GOT3 (cell line): ENCODE results near the gene ZBTB20.
"Not testable (repeated sequence)": the region's sequence is repeated elsewhere in the genome, so short reads cannot be mapped to it uniquely, and the experiment has no call there.

Source experiments
- DNase-seq: peaks from one replicate; lab custom pipeline; 2025; ENCODE audit warnings: mixed read lengths; lab: John Stamatoyannopoulos, UW

ZBTB20 gene

GRCh38 chr3:115147329-115148141 lies 447 bp upstream of the ZBTB20 start:
- DNase-seq = peak; percentile 93

- DNase-seq = no peak
Observed at GRCh38 chr3:115146032-115146417, 1.1 kb downstream of the ZBTB20 start.

GRCh38 chr3:115141033-115141757 lies 5.9 kb downstream of the ZBTB20 start:
- no peak for DNase-seq

GRCh38 chr3:115139072-115139471 lies 8.0 kb downstream of the ZBTB20 start:
- DNase-seq = no peak

- DNase-seq = no peak
Observed at GRCh38 chr3:115134648-115135347, 12.3 kb downstream of the ZBTB20 start.

GRCh38 chr3:115127208-115127607 lies 19.9 kb downstream of the ZBTB20 start:
- DNase-seq = no peak

- no peak for DNase-seq
Observed at GRCh38 chr3:115120597-115120996, 26.5 kb downstream of the ZBTB20 start.

- no peak for DNase-seq
Observed at GRCh38 chr3:115113367-115113766, 33.7 kb downstream of the ZBTB20 start.

GRCh38 chr3:115111632-115112031 lies 35.5 kb downstream of the ZBTB20 start:
- no peak for DNase-seq

GRCh38 chr3:115110830-115111229 lies 36.3 kb downstream of the ZBTB20 start:
- no peak for DNase-seq

- not testable (repeated sequence) for DNase-seq
Observed at GRCh38 chr3:115110066-115110465, 37.0 kb downstream of the ZBTB20 start.

- DNase-seq = no peak
Observed at GRCh38 chr3:115108614-115109013, 38.5 kb downstream of the ZBTB20 start.

GRCh38 chr3:115102046-115102445 lies 45.0 kb downstream of the ZBTB20 start:
- no peak for DNase-seq

- no peak for DNase-seq
Observed at GRCh38 chr3:115100806-115101205, 46.3 kb downstream of the ZBTB20 start.

GRCh38 chr3:115099986-115100571 lies 47.0 kb downstream of the ZBTB20 start:
- no peak for DNase-seq

GRCh38 chr3:115099134-115099985 lies 47.7 kb downstream of the ZBTB20 start:
- no peak for DNase-seq

- DNase-seq = no peak
Observed at GRCh38 chr3:115098354-115099073, 48.6 kb downstream of the ZBTB20 start.

- DNase-seq = no peak
Observed at GRCh38 chr3:115095236-115095635, 51.9 kb downstream of the ZBTB20 start.

- no peak for DNase-seq
Observed at GRCh38 chr3:115092220-115092791, 54.8 kb downstream of the ZBTB20 start.

GRCh38 chr3:115090712-115091111 lies 56.4 kb downstream of the ZBTB20 start:
- DNase-seq = no peak
